ENCODE measurements around the gene GDI2.

The GDI2 gene

GRCh38 chr10:5737352-5737751, 75.9 kb downstream of the GDI2 start:
- no peak for DNase-seq

DNA sequence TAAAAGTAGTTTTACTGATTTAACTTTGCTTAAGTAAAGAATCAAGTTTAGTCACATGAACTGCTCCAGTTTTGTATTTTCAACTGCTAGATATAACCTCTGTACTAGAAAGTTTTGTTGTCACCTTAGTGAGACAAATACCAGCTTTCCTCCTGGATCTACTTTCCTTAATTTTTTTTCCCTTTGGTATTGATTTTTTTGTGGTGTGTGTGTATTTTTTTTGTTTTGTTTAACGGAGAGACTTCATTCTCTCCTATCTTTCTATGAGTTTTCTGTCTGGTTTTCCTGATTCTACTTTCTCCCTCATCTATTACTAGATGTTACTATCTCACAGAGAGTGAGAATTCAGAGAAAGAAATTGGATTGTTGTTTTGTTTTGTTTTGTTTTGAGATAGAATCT, 76.6 kb downstream of the GDI2 start:
- no peak for DNase-seq

- DNase-seq, result no peak
Observed at GRCh38 chr10:5735119-5735518, 78.1 kb downstream of the GDI2 start.

DNA sequence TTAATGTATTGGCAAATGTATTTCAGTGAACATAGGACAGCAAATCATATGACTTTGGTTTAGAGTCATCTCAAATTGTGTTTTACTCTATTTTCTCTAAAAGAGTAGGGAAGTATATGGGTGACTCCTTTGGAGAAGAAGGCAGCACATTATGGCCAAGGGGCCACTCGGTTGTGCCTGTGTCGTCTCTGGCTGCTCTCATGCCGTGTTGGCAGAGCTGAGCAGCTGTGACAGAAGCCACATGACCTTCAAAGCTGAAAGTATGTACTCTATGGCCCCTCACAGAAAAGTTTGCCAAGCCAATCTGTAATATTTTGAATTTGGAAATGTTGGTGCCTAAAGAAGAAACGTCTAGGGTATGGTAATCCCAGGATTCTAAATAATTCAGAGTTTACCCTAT, 81.1 kb downstream of the GDI2 start:
- no peak for DNase-seq

GRCh38 chr10:5731559-5731958, 81.7 kb downstream of the GDI2 start:
- DNase-seq, result no peak

- no peak for DNase-seq
Observed at GRCh38 chr10:5730766-5731165, 82.5 kb downstream of the GDI2 start.

DNA sequence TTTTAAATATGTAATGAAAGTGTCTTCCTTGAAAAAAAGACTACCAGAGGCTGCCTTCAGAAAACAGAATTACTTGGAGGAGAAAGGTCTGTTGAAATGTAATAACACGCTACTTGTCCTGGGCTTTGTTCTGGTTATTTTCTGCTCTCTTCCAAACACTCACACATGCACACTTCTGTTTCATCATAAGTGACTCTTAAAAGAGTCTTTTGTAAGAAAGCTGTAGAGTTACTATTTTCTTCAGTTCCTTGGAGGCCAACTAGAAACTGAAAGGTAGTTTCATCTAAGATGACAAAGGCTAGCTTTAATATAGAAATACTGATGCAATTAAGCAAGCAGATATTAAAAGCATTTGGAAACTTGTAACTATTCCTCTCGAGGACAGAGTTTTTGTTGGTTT, 89.5 kb downstream of the GDI2 start:
- DNase-seq, result no peak

- no peak for DNase-seq
Observed at GRCh38 chr10:5720182-5720581, 93.1 kb downstream of the GDI2 start.

GRCh38 chr10:5719546-5719945, 93.7 kb downstream of the GDI2 start:
- no peak for DNase-seq
